GM12878 (cell line): ENCODE measurements around the gene MB21D2. TPM values are rescaled to one million over a fixed set of nuclear protein-coding genes. Genes with fewer than 3 reads are reported as not detected.
A peak's percentile ranks its signal among the peaks of the same experiment; 100 is the strongest.

Source experiments
- ATAC-seq: fragments of 200-7000 bp; cut with Tn5 transposase; 3 replicates; pipeline ENCODE4 v1.9.1; 2020; ENCODE audit warnings: mild to moderate bottlenecking, moderate library complexity
- BruUV-seq: library from RNA; stranded (reverse); fragments of 400-500 nt; replicated peaks from 2 replicates; lab custom pipeline; 2021; lab: Mats Ljungman, UMichigan
- CTCF ChIA-PET: fragments of 300-600 bp; sonication (Branson Sonifier 250); formaldehyde crosslinking; extraction: SDS; loops from one replicate; lab custom pipeline; 2021; ENCODE audit warnings: inconsistent platforms; lab: Yijun Ruan, JAX
- POLR2A ChIA-PET: fragments of 350-600 bp; formaldehyde crosslinking; extraction: SDS; loops from one replicate; lab custom pipeline; 2021; ENCODE audit warnings: inconsistent platforms; lab: Charles Lee
- RAD21 ChIA-PET: fragments of 300-600 bp; sonication (Branson Sonifier 250); formaldehyde crosslinking; loops from one replicate; lab custom pipeline; 2023; ENCODE audit warnings: antibody characterized with exemption; ENCODE audit not compliant: unreplicated experiment; lab: Charles Lee
- SMC1A ChIA-PET: fragments of 300-600 bp; sonication (Branson Sonifier 250); formaldehyde crosslinking; loops from one replicate; lab custom pipeline; 2023; ENCODE audit not compliant: unreplicated experiment, uncharacterized antibody; lab: Charles Lee
- DNase-seq: peaks from one replicate; pipeline ENCODE4 v3.0.0-alpha.2; 2011; ENCODE audit warnings: low read depth, low spot score
- FAIRE-seq: peaks from 3 replicates; lab custom pipeline; 2011; peaks lifted over from hg19 to GRCh38; lab: Jason Lieb, UNC
- H2AFZ ChIP-seq: 2 replicates; pipeline ENCODE4 v1.6.0; 2011; ENCODE audit warnings: low read depth, low read length, control low read depth; ENCODE audit not compliant: control insufficient read depth
- H3K27ac ChIP-seq: 2 replicates; pipeline ENCODE4 v1.5.1; 2011; ENCODE audit warnings: control low read depth; ENCODE audit not compliant: control insufficient read depth, insufficient read depth
- H3K27me3 ChIP-seq, 2 experiments: replicated peaks in 1 of 2; 2 replicates each; pipeline versions ENCODE4 v1.6.0 to v1.6.1; 2011; ENCODE audit warnings: low read length in 1 of 2; ENCODE audit not compliant: control insufficient read depth in 2 of 2, insufficient read depth in 2 of 2
- H3K36me3 ChIP-seq, 2 experiments: 2 replicates each; pipeline ENCODE4 v1.5.1; 2011; ENCODE audit warnings: low read length in 1 of 2; ENCODE audit not compliant: control insufficient read depth in 2 of 2, insufficient read depth in 2 of 2
- H3K4me1 ChIP-seq: 2 replicates; pipeline ENCODE4 v1.6.1; 2011; ENCODE audit warnings: mild to moderate bottlenecking, low read length, moderate library complexity, mixed read lengths; ENCODE audit not compliant: control insufficient read depth, insufficient read depth
- H3K4me2 ChIP-seq: 2 replicates; pipeline ENCODE4 v1.6.0; 2011; ENCODE audit warnings: control low read depth; ENCODE audit not compliant: control insufficient read depth, insufficient read depth
- H3K4me3 ChIP-seq: fragments of 200-600 bp; sonication (generic); 2 replicates; pipeline ENCODE4 v1.5.1; 2016
- H3K79me2 ChIP-seq: 2 replicates; pipeline ENCODE4 v1.6.0; 2011; ENCODE audit warnings: low read length; ENCODE audit not compliant: control insufficient read depth, insufficient read depth
- H3K9ac ChIP-seq: 2 replicates; pipeline ENCODE4 v1.8.0; 2011; ENCODE audit warnings: low read length, control low read depth, mixed read lengths; ENCODE audit not compliant: control insufficient read depth, insufficient read depth
- H3K9me3 ChIP-seq: replicated peaks from 3 replicates; pipeline ENCODE4 v1.5.1; 2011; ENCODE audit warnings: mild to moderate bottlenecking, low read length; ENCODE audit not compliant: control insufficient read depth, insufficient read depth
- H4K20me1 ChIP-seq: 2 replicates; pipeline ENCODE4 v1.6.0; 2011; ENCODE audit not compliant: control insufficient read depth, insufficient read depth
- EED ChIP-seq: sonication (generic); IDR thresholded peaks from 2 replicates; pipeline ENCODE4 v1.6.1; 2016; ENCODE audit warnings: antibody characterized with exemption, low read depth
- JUNB ChIP-seq: IDR thresholded peaks from 2 replicates; pipeline ENCODE4 v1.6.1; 2016; ENCODE audit warnings: antibody characterized with exemption, mild to moderate bottlenecking
- MYB ChIP-seq: fragments of 150-350 bp; IDR thresholded peaks from 2 replicates; pipeline ENCODE4 v1.6.1; 2014; ENCODE audit warnings: mild to moderate bottlenecking, low read depth, low read length, borderline replicate concordance
- POLR2AphosphoS2 ChIP-seq: IDR thresholded peaks from 2 replicates; pipeline ENCODE4 v1.6.1; 2011; ENCODE audit warnings: low read depth, mild to moderate bottlenecking, low read length, improper control_type of control experiment, moderate library complexity
- TBL1XR1 ChIP-seq: IDR thresholded peaks from 2 replicates; pipeline ENCODE4 v1.6.1; 2012; ENCODE audit warnings: low read depth, low read length, improper control_type of control experiment
- ZBTB4 ChIP-seq: fragments of 450-650 bp; formaldehyde crosslinking; IDR thresholded peaks from 2 replicates; pipeline ENCODE4 v1.4.0; 2022; ENCODE audit warnings: mild to moderate bottlenecking, moderate library complexity
- WGBS: methylation state at CpG from one replicate; pipeline ENCODE4 v1.1.6; 2016; ENCODE audit warnings: low lambda C conversion rate; ENCODE audit not compliant: insufficient replicate concordance, insufficient coverage; ENCODE audit errors: missing lambda C conversion rate; 5-methylcytosine and 5-hydroxymethylcytosine counted together
- in situ Hi-C: fragments of 300-500 bp; cut with MboI; formaldehyde crosslinking; loops from 9 replicates; pipeline ENCODE4 v1.14.3; 2018; ENCODE audit warnings: mixed read lengths
- intact Hi-C: fragments of 100-400 bp; cut with micrococcal nuclease; formaldehyde crosslinking; loops from one replicate; pipeline ENCODE4 v1.14.2; 2022; ENCODE audit not compliant: unreplicated experiment
- polyA plus RNA-seq, 11 experiments: library from polyadenylated mRNA; depleted of rRNA in 4 of 11; unstranded in 6 of 11; stranded (reverse) in 5 of 11; fragments of >200 nt; fragmentation: Nextera tagmentation in 4 of 11; fragmentation: Illumina TruSeq in 1 of 11; extraction: Ambion mirVana in 4 of 11; extraction: Trizol in 1 of 11; gene quantifications; 1 replicate in 1 of 11; 2 replicates in 10 of 11; pipeline versions ENCODE4 v1.2.1 to v1.2.3, GENCODE V29; 2011 to 2016; ENCODE audit warnings: inconsistent platforms in 2 of 11, missing spikeins in 2 of 11, low read depth in 1 of 11
- total RNA-seq, 4 experiments: library from RNA; depleted of rRNA in 3 of 4; stranded (reverse); fragments of >200 nt in 3 of 4; fragmentation: Illumina TruSeq in 1 of 4; extraction: Trizol in 1 of 4; gene quantifications; 2 replicates each; pipeline versions ENCODE4 v1.2.1 to v1.2.3, GENCODE V29; 2013 to 2021
- TF ChIP-seq, protein P1 (sequence below): fragments of 450-650 bp; IDR thresholded peaks from 2 replicates; pipeline ENCODE4 v1.6.1; 2017; ENCODE audit warnings: antibody characterized with exemption, mild to moderate bottlenecking, moderate library complexity

MB21D2 gene
- total and polyA plus RNA-seq, 10 of the 15 experiments (the other 5 are each of a cell fraction or from before 2014, with no cell fraction given), result 7.9 to 21.2 (median 15.3) TPM

DNA sequence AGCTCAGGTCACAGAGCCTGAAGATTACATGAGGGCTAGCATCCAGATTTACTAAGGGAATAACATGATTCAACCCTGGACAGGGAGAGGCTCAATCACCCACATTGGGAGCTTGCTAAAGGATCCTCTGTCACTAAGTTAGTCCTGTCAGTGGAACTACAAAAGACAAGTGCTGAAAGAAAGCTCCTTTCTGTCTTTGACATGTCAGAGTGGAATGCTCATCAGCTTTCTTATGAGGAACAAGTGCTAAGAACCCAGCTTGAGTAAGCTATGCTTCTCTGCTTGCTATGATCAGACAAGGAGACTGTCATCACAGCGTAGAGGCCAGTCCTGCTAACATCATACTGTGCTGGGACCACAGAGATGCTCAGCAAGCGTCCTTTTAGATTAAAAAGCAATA, 74.5 kb downstream of the MB21D2 start:
- no peaks in the 10 kb centered on the region for H3K36me3 ChIP-seq
- H3K4me3 ChIP-seq, result no peak overlapping the region
- no peak overlapping the region for H2AFZ ChIP-seq
- ChIA-PET SMC1A (interaction anchor here (0.8 to 20.8 kb wide), 14 partner anchors 12 to 198 kb away, joined by 3 to 283 read pairs (median 8); partner anchors contain the start of gene MB21D2), POLR2A (interaction anchor here (0.8 to 6.5 kb wide), 7 partner anchors 10 to 71 kb away, joined by 3 to 28 read pairs (median 5); no protein-coding TSS in a partner anchor), CTCF (interaction anchor here (0.9 to 4.2 kb wide), 9 partner anchors 8 to 198 kb away, joined by 3 to 23 read pairs (median 8); no protein-coding TSS in a partner anchor), RAD21 (interaction anchor here (0.9 to 6.2 kb wide), 7 partner anchors 12 to 56 kb away, joined by 3 to 71 read pairs (median 8); no protein-coding TSS in a partner anchor)
- in situ Hi-C loops, result no loop called here
- H3K9ac ChIP-seq, result peak overlapping the region; percentile 14; the same call in 1 of the 2 replicates
- no peak; the same call in none of the 2 replicates for TF ChIP-seq EED
- no peak for TF ChIP-seq TBL1XR1
- no peak for TF ChIP-seq MYB
- no peak for TF ChIP-seq POLR2AphosphoS2
- no TSS peak for BruUV-seq
- H3K9me3 ChIP-seq, result no peaks in the 10 kb centered on the region; the same call in 2 of the 3 replicates
- DNase-seq (no peak), FAIRE-seq (no peak), ATAC-seq (peak; percentile 43)
- peaks cover 67% of the 10 kb centered on the region for H3K79me2 ChIP-seq
- peaks cover 59% of the 10 kb centered on the region for H3K4me1 ChIP-seq
- intact Hi-C loops, result no loop called here
- no peaks in the 10 kb centered on the region for H4K20me1 ChIP-seq
- no peak overlapping the region for H3K4me2 ChIP-seq
- peak overlapping the region; percentile 41 for H3K27ac ChIP-seq
- 94% methylated on average over 2 of the region's 2 CpGs for WGBS
- no peaks in the 10 kb centered on the region for H3K27me3 ChIP-seq

- BruUV-seq, result no TSS peak
- WGBS, result 44% methylated on average over 1 of the region's 1 CpG
- intact Hi-C loops, result no loop called here
- RAD21 ChIA-PET, result interaction anchor here (0.9 to 6.2 kb wide), 7 partner anchors 11 to 56 kb away, joined by 3 to 71 read pairs (median 8); no protein-coding TSS in a partner anchor
- H3K27ac ChIP-seq, result peak overlapping the region; percentile 38
- no peak for DNase-seq
- no peaks in the 10 kb centered on the region; the same call in 2 of the 3 replicates for H3K9me3 ChIP-seq
- H2AFZ ChIP-seq, result no peak overlapping the region
- no peak for ATAC-seq
- in situ Hi-C loops, result no loop called here
- peaks cover 58% of the 10 kb centered on the region for H3K4me1 ChIP-seq
- no peak overlapping the region for H3K4me3 ChIP-seq
- CTCF ChIA-PET, result interaction anchor here (0.9 to 4.2 kb wide), 9 partner anchors 7 to 199 kb away, joined by 3 to 23 read pairs (median 8); no protein-coding TSS in a partner anchor
- peaks cover 63% of the 10 kb centered on the region for H3K79me2 ChIP-seq
- no peak overlapping the region for H3K4me2 ChIP-seq
- SMC1A ChIA-PET, result interaction anchor here (0.7 to 20.8 kb wide), 13 partner anchors 12 to 198 kb away, joined by 3 to 283 read pairs (median 8); no protein-coding TSS in a partner anchor
- POLR2A ChIA-PET, result interaction anchor here (0.8 to 6.5 kb wide), 8 partner anchors 10 to 71 kb away, joined by 3 to 28 read pairs (median 4); no protein-coding TSS in a partner anchor
- no peaks in the 10 kb centered on the region for H3K27me3 ChIP-seq
- FAIRE-seq, result no peak
- peak overlapping the region; percentile 14; the same call in 1 of the 2 replicates for H3K9ac ChIP-seq
- H4K20me1 ChIP-seq, result no peaks in the 10 kb centered on the region
- no peaks in the 10 kb centered on the region for H3K36me3 ChIP-seq
- TF ChIP-seq JUNB (no peak), ZBTB4 (CRISPR knock-in tag) (no peak)
- TF ChIP-seq, protein P1, sequence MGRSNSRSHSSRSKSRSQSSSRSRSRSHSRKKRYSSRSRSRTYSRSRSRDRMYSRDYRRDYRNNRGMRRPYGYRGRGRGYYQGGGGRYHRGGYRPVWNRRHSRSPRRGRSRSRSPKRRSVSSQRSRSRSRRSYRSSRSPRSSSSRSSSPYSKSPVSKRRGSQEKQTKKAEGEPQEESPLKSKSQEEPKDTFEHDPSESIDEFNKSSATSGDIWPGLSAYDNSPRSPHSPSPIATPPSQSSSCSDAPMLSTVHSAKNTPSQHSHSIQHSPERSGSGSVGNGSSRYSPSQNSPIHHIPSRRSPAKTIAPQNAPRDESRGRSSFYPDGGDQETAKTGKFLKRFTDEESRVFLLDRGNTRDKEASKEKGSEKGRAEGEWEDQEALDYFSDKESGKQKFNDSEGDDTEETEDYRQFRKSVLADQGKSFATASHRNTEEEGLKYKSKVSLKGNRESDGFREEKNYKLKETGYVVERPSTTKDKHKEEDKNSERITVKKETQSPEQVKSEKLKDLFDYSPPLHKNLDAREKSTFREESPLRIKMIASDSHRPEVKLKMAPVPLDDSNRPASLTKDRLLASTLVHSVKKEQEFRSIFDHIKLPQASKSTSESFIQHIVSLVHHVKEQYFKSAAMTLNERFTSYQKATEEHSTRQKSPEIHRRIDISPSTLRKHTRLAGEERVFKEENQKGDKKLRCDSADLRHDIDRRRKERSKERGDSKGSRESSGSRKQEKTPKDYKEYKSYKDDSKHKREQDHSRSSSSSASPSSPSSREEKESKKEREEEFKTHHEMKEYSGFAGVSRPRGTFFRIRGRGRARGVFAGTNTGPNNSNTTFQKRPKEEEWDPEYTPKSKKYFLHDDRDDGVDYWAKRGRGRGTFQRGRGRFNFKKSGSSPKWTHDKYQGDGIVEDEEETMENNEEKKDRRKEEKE, result no peak
These were observed 74.9 kb downstream of the MB21D2 start for GRCh38 chr3:192842711-192843110.
